Subcutaneous adipose tissue (tissue), 4 donors: Measurements from ENCODE around the gene TMEM225B. TPM values are rescaled to one million over a fixed set of nuclear protein-coding genes. Genes with fewer than 3 reads are reported as not detected.

Experiments
- total RNA-seq, 4 donors: library from RNA; depleted of rRNA; stranded (reverse); fragments of >200 nt; gene quantifications; one replicate each; pipeline ENCODE4 v1.1.0, GENCODE V29; 2016
- TF ChIP-seq, protein P1 (sequence below): fragments of 450-650 bp; IDR thresholded peaks from one replicate; pipeline ENCODE4 v1.5.1; 2016; ENCODE audit warnings: low read depth, mild to moderate bottlenecking, control low read depth, antibody characterized with exemption, moderate library complexity

The TMEM225B gene
- total RNA-seq, 4 donors from 2014 or later, result 1.1 to 4.0 (median 1.2) TPM

DNA sequence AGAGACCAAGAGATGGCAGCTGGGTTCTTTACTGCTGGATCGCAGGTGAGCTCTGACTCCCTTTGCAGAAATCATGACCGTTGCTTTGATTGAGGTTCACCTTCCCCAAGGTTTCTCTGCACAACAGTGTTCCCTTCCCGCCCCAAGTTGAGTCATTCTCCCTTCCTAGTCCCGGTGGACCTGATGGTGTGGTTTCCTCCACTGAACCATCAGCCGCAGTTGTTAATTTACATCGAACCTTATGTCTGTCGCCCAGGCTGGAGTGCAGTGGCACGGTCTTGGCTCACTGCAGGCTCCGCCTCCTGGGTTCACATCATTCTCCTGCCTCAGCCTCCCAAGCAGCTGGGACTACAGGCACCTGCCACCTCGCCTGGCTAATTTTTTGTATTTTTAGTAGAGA, 24.5 kb downstream of the TMEM225B start:
- TF ChIP-seq, protein P1, sequence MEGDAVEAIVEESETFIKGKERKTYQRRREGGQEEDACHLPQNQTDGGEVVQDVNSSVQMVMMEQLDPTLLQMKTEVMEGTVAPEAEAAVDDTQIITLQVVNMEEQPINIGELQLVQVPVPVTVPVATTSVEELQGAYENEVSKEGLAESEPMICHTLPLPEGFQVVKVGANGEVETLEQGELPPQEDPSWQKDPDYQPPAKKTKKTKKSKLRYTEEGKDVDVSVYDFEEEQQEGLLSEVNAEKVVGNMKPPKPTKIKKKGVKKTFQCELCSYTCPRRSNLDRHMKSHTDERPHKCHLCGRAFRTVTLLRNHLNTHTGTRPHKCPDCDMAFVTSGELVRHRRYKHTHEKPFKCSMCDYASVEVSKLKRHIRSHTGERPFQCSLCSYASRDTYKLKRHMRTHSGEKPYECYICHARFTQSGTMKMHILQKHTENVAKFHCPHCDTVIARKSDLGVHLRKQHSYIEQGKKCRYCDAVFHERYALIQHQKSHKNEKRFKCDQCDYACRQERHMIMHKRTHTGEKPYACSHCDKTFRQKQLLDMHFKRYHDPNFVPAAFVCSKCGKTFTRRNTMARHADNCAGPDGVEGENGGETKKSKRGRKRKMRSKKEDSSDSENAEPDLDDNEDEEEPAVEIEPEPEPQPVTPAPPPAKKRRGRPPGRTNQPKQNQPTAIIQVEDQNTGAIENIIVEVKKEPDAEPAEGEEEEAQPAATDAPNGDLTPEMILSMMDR, result no peak

DNA sequence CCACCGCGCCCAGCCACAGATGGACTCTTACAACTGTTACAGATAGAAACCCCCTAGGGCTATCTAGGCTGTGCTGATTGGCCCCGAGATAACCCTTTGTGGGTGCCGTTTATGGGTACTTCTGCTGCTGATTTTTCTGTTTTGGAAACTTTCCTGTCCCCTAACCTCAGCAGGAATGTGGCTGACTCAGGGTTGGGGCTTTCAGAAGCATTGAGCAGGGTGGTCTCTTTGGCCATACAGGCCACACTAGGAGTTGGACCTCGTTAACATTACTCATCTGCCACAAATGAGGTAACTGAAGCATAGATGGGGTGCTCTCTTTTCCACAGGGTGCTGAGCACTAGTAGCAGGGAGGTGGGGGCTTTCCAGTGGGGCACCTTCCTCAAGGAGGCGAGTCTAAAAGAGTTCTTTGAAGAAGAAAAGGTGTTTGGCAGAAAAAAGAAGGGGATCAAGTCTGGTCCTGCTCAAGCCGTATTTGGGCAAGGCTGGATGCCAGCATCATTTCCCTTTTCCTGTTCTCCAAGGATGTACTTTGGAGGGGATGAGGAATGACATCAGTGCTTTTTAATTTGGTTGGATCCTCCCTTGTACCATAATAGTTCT, 25.1 kb downstream of the TMEM225B start:
- TF ChIP-seq, protein P1, result no peak

DNA sequence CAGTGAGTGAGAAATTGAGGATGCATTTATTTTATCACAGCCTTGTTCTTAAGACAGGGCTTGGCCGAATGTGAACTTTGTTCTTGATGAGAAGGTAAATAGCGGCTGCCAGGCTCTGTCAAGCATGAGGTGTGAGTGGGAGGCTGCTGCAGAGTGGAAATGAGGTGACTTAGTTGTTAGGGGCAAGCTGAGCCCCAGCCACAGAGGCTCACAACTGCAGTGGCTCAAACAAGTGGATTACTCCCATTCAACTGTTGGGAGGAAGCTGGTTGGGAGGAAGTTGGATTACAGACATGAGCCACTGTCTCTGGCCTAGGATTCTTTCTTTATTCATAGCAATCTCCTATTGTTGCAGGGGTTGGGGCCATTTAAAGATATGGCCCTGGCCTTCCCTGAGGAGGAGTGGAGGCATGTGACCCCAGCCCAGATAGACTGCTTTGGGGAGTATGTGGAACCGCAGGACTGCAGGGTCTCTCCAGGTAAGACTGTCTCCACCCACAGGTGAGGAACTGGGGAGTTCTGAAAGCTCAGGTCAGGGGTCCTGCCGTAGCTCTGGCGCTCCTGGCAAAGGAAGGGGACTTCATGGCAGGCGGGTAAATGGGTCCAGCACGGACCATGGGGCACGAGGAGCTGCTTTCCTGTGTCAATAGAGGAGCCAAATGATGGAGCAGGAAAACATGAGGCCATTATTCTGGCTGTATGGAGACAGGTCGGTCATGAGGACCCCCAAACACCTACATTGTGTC, 25.8 kb downstream of the TMEM225B start:
- TF ChIP-seq, protein P1, result no peak

DNA sequence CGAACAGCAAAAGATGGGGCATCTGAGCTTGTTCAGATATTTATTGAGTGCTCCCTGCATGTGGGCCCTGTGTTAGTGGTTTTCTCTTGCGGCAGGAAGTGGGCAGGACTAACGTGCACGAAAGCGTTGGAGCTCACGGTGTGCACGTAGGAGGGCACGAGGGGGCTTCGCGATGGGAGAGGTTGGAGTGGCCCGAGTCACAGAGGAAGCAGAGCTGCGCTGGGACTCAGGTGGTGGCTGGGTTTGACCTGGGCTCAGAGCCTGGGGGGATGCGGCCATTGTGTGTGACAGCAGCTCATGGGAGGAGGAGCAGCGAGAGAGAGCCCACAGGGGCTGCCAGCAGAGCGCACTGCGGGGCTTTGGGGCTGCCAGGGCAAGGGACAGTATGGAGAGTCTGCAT, 26.4 kb downstream of the TMEM225B start:
- TF ChIP-seq, protein P1, result no peak

DNA sequence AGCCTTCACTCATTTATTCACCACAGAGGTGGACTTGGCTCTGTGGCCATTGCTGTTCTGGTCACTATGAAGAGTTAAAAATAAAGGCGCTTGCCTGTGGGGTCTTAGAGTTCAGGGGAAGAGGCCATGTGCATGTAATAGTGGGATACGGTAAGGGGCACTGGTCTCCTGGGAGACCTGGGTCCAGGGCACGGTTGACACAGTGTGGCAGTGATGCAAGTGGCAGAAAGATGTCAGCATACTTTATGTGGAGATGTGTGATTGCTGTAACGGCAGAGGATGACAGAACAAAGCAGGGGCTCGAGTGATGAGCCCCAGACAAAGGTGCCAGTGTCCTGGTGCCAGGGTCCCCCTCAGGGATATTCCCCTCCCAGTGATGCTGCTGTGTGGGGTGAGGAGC, 27.3 kb downstream of the TMEM225B start:
- TF ChIP-seq, protein P1, result no peak

DNA sequence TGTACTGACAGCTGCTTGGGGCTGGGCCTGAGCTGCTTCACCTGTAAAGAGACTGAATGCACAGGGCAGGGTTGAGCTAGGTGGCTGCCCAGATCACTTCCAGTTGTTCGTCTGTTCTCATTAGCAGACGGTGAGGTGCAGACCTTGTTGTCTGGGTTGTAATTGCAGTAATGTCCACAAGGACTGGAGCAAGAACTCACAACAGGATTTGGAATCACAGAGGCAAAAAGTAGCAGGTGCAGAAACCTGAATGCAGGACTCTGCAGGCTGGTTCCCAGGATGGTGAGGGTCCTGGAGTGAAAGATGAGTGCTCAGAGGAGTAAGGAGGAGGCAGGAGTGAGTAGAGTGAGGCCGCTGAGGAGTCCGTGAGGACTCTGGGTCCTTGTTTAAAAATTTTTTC, 27.9 kb downstream of the TMEM225B start:
- TF ChIP-seq, protein P1, result no peak

DNA sequence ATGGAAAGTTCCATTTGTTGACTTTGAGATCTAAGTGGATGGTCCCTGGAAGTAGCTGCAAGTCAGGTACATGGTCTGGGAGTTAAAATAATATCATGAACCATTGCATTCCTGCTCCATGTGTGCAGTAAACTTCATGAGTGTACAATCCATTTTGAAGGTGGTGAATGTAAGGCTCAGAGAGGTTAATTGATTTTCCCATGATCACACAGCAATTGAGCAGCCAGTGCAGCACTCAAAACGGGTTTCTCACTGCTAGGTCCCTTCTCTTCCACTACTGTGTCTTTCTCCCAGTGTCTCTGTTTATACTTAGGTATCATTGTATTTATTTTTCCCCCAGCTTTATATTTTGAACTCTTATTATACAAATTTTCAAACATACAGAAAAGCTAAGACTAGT, 28.6 kb downstream of the TMEM225B start:
- TF ChIP-seq, protein P1, result no peak
